Neural progenitor cell (in vitro differentiated cells): Measurements from ENCODE around the gene LRP5.

Source experiments
- CTCF ChIP-seq: fragments of 200-600 bp; sonication (generic); IDR thresholded peaks from 2 replicates; pipeline ENCODE4 v1.5.1; 2017; ENCODE audit warnings: antibody characterized with exemption, mild to moderate bottlenecking
- EZH2 ChIP-seq: fragments of 200-600 bp; sonication (generic); IDR thresholded peaks from 2 replicates; pipeline ENCODE4 v1.6.1; 2017; ENCODE audit warnings: antibody characterized with exemption, mild to moderate bottlenecking, moderate library complexity

GRCh38 chr11:68436985-68437926, 124.9 kb downstream of the LRP5 start:
- TF ChIP-seq CTCF: no peak
- no peak for TF ChIP-seq EZH2
